Peyer's patch (tissue), 4 donors: ENCODE measurements around the gene TOM1L2. TPM values are rescaled to one million over a fixed set of nuclear protein-coding genes. Genes with fewer than 3 reads are reported as not detected.

ENCODE experiments used
- DNase-seq, 3 donors: peaks; one replicate each; pipeline ENCODE4 v3.0.0-alpha.2; 2017 to 2019
- H3K27ac ChIP-seq, 4 donors: fragments of 200-600 bp; sonication (generic); one replicate each; pipeline ENCODE4 v1.5.1; 2016 to 2019
- H3K27me3 ChIP-seq, 2 donors: fragments of 200-600 bp; sonication (generic); one replicate each; pipeline ENCODE4 v1.5.1; 2019
- H3K36me3 ChIP-seq, 3 donors: fragments of 200-600 bp; sonication (generic); one replicate each; pipeline ENCODE4 v1.5.1; 2016 to 2019
- H3K4me1 ChIP-seq, 4 donors: fragments of 200-600 bp; sonication (generic); one replicate each; pipeline ENCODE4 v1.5.1; 2016 to 2019
- H3K4me3 ChIP-seq, 4 donors: fragments of 200-600 bp; sonication (generic); 1 replicate in 3 of 4; 2 replicates in 1 of 4; pipeline ENCODE4 v1.5.1; 2016 to 2019; ENCODE audit warnings: mild to moderate bottlenecking in 1 of 4
- H3K9me3 ChIP-seq, 4 donors: fragments of 200-600 bp; sonication (generic); one replicate each; pipeline ENCODE4 v1.5.1; 2016 to 2019; ENCODE audit warnings: mild to moderate bottlenecking in 1 of 4
- POLR2A ChIP-seq, 2 donors: fragments of 450-650 bp; IDR thresholded peaks; one replicate each; pipeline ENCODE4 v1.5.1; 2017; ENCODE audit warnings: antibody characterized with exemption in 2 of 2, mild to moderate bottlenecking in 2 of 2, moderate library complexity in 2 of 2
- total RNA-seq, 4 donors: library from RNA; depleted of rRNA; stranded (reverse); fragments of >200 nt; gene quantifications; one replicate each; pipeline ENCODE4 v1.1.0, GENCODE V29; 2016
- TF ChIP-seq, protein P1 (sequence below), 6 experiments: fragments of 450-650 bp in 4 of 6; fragments of 200-600 bp in 2 of 6; sonication (generic) in 1 of 6; IDR thresholded peaks; one replicate each; pipeline ENCODE4 v1.5.1; 2017 to 2019; ENCODE audit warnings: antibody characterized with exemption in 6 of 6, mild to moderate bottlenecking in 3 of 6, moderate library complexity in 1 of 6

TOM1L2 gene
- total RNA-seq, 4 donors from 2014 or later = 49.5 to 74.8 (median 62.7) TPM

DNA sequence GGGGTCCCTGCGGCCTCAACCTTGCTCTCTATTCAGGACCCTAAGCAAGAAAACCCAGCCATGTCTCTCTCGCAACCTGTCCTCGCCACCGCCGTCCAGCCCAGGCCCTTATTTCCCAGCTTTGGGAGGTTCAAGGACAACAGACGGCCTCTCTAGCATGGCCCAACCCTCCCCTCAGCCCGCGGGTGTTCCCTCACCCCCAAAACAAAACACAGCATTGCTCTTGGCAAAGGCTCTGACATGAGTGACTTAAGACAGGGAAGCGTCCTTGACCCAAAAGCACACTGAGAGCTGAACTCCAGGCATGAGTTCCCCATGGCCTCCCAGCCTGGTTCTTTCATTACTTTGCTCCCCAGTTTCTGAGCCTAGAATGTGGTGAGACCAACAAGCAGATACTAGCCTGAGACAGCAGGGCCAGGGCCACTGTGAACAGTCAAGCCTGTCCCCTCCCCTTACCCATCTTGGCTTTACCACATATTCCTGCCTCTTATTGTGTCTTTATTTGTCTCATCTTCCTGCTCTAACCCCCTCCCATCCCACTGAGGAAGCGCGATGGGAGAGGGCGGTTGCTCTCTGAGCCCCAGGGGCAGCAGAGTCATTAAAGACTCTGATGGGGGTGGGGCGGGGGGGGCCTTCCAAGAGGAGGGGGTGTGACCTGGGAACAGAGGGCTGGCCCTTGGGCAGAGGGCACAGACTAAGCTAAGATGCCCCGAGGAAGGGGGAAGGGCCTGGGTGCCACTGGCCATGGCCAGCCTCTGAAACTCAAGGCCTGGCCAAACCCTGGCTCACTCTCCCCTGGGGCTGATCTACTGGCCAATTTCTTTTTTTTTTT, 147.2 kb downstream of the TOM1L2 start:
- TF ChIP-seq, protein P1, sequence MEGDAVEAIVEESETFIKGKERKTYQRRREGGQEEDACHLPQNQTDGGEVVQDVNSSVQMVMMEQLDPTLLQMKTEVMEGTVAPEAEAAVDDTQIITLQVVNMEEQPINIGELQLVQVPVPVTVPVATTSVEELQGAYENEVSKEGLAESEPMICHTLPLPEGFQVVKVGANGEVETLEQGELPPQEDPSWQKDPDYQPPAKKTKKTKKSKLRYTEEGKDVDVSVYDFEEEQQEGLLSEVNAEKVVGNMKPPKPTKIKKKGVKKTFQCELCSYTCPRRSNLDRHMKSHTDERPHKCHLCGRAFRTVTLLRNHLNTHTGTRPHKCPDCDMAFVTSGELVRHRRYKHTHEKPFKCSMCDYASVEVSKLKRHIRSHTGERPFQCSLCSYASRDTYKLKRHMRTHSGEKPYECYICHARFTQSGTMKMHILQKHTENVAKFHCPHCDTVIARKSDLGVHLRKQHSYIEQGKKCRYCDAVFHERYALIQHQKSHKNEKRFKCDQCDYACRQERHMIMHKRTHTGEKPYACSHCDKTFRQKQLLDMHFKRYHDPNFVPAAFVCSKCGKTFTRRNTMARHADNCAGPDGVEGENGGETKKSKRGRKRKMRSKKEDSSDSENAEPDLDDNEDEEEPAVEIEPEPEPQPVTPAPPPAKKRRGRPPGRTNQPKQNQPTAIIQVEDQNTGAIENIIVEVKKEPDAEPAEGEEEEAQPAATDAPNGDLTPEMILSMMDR (IDR thresholded peaks at IDR 0.05) = no peak
- no peaks in the 10 kb centered on the region for H3K9me3 ChIP-seq
- H3K27ac ChIP-seq = peak overlapping the region; percentile 68 to 95 (median 88)
- no peak overlapping the region for H3K4me3 ChIP-seq
- peaks cover 0 to 3% (median 0%) of the 10 kb centered on the region in 3 donors for H3K36me3 ChIP-seq
- no peaks in the 10 kb centered on the region for H3K27me3 ChIP-seq
- peaks cover 14 to 84% (median 20%) of the 10 kb centered on the region in 4 donors for H3K4me1 ChIP-seq
- DNase-seq = no peak

DNA sequence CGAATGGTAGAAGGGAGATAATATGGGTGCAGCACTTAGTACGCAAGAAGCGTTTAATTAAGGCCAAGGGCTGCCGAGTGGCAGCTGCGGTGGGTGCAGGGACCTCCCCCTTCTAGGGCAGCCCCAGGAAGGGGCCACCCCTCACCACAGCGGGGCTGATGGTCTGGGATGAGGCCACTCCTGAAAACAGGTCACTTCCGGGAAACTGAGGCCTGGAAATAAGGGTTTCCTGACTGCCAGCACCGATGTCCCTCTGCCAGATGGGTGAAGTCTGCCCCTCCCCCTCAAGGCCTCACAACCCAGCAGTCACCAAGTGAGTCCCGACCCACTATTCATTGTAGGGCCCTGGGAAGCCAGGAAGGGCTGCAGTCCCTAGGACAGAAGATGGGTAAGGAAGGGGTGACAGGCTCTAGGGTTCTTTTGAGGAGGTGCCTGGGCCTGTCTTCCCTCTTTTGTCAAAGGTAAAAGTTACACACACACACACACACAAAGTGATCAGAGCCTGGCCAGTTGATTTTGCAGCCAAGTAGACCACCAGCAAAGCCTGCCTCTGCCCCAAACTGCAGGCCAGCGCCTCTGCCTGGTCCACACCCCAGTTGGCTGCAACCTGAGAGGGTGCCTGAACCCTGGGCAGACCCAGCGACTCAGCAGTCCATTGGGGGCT, 147.9 kb downstream of the TOM1L2 start:
- H3K36me3 ChIP-seq = peaks cover 0 to 10% (median 0%) of the 10 kb centered on the region in 3 donors
- H3K27me3 ChIP-seq = no peaks in the 10 kb centered on the region
- peak overlapping the region; percentile 17 to 64 (median 36) for H3K4me3 ChIP-seq
- H3K9me3 ChIP-seq = no peaks in the 10 kb centered on the region
- peaks cover 14 to 84% (median 24%) of the 10 kb centered on the region in 4 donors for H3K4me1 ChIP-seq
- peak overlapping the region; percentile 68 to 95 (median 88) for H3K27ac ChIP-seq
- TF ChIP-seq POLR2A (IDR thresholded peaks at IDR 0.05) = no peak
- TF ChIP-seq, protein P1 (IDR thresholded peaks at IDR 0.05) = no peak
- DNase-seq = no peak

DNA sequence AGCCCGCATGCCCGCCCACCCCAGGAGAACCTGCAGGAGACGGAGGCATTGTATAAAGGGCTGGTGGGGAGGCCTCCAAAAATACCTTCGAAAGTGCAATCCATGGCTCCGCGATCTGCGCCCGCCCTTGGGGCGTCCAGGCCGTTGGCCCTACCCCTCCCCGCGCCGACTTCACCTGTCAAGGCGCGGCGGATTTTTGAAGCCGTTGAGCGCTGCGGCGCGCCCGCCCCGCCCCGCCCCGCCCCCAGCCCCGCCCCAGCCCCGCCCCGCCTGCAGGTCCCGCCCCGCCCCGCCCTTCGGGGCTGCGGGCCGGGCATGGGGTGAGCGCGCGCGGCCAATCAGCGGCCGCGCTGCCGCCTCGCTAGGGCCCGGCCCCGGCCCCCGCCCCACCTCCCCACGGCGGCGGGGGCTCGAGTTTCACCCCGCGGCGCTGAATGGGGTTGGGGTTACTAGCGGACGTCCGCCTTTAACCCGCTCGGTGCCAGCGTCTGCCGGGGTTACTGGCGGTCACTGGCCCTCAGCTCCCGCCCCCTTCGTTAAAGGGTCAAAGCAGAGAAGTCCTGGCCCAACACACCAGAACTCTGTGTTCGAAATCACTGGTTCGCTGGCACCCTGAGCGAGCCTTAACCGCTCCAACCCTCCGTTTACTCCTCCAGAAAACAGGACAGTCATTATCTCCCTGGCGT, 148.6 kb downstream of the TOM1L2 start:
- TF ChIP-seq, protein P1 (IDR thresholded peaks at IDR 0.05) = no peak
- TF ChIP-seq POLR2A (IDR thresholded peaks at IDR 0.05) = peak; percentile 56 to 66
- peaks cover 0 to 17% (median 0%) of the 10 kb centered on the region in 3 donors for H3K36me3 ChIP-seq
- H3K9me3 ChIP-seq = no peaks in the 10 kb centered on the region
- H3K4me3 ChIP-seq = peak overlapping the region; percentile 29 to 64 (median 48)
- H3K4me1 ChIP-seq = peaks cover 14 to 91% (median 24%) of the 10 kb centered on the region in 4 donors
- no peaks in the 10 kb centered on the region for H3K27me3 ChIP-seq
- peak; percentile 79 to 92 (median 91) for DNase-seq
- peak overlapping the region; percentile 70 to 95 (median 88) for H3K27ac ChIP-seq

DNA sequence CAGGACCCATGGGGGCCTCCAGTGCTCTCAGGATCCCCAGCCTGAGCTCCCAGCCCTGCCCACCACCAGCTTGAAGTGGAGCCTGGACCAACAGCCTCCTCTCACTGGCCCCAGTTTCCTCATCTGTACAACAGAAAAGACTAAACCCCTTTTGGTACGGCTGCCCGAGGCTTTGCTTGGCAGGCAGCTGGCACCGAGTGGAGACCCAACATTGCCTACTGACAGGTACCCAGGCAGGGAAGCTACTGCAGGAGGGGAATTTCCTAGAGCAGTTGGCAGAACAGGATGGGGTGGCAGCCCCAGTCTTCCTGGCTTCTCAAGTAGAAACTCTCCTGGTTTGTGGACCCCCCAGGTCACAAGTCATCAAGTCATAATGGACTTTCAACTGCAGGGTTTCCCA, 149.6 kb downstream of the TOM1L2 start:
- Histone ChIP-seq H3K27ac (peak overlapping the region; percentile 68 to 91 (median 74)), H3K4me1 (peaks cover 14 to 94% (median 24%) of the 10 kb centered on the region in 4 donors), H3K9me3 (no peaks in the 10 kb centered on the region), H3K36me3 (peaks cover 0 to 27% (median 0%) of the 10 kb centered on the region in 3 donors), H3K4me3 (peak overlapping the region; percentile 29 to 64 (median 48)), H3K27me3 (no peaks in the 10 kb centered on the region)
- no peak for DNase-seq
- no peak for TF ChIP-seq POLR2A (IDR thresholded peaks at IDR 0.05)
- TF ChIP-seq, protein P1 (IDR thresholded peaks at IDR 0.05) = no peak

DNA sequence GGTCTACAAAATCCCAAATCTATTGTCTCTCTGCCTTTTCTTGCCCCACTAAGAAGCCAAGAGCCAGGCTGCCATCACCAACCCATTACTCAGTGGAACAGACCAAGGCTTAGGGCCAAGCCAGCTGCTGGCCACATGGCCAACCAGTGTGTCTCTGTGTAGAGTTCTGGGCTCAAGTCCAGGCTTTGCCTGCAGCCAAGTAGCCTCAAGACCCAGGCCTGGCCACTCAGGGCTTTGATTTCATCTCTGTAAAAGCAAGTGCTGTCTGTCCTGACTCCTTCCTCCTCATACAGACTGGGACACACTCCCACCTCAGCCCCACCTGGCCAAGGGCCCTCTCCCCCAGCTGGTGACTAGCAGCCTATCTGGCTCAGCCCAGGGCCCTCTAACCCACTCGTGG, 150.0 kb downstream of the TOM1L2 start:
- peaks cover 0 to 31% (median 0%) of the 10 kb centered on the region in 3 donors for H3K36me3 ChIP-seq
- H3K27ac ChIP-seq = peak overlapping the region; percentile 68 to 91 (median 74)
- H3K4me3 ChIP-seq = peak overlapping the region in 3 of 4 donors; percentile 29 to 64 (median 59)
- no peaks in the 10 kb centered on the region for H3K27me3 ChIP-seq
- H3K4me1 ChIP-seq = peaks cover 14 to 91% (median 24%) of the 10 kb centered on the region in 4 donors
- DNase-seq = no peak
- TF ChIP-seq, protein P1 (IDR thresholded peaks at IDR 0.05) = no peak
- no peak for TF ChIP-seq POLR2A (IDR thresholded peaks at IDR 0.05)
- no peaks in the 10 kb centered on the region for H3K9me3 ChIP-seq
